SK-MEL-5 (cell line): ENCODE results near the gene NT5E. TPM values are rescaled to one million over a fixed set of nuclear protein-coding genes. Genes with fewer than 3 reads are reported as not detected.

Experiments used
- DNase-seq: peaks from one replicate; pipeline ENCODE4 v3.0.0-alpha.2; 2016; ENCODE audit warnings: low read depth, low spot score
- in situ Hi-C: cut with HindIII; loops from 2 replicates; pipeline ENCODE4 v1.10.0; 2016; ENCODE audit warnings: low sequenced_read_pairs, high pct_unique_total_duplicates, low pct_unique_long_range_greater_than_20kb
- total RNA-seq: library from RNA; depleted of rRNA; stranded (reverse); fragments of >200 nt; shearing (Covaris generic); gene quantifications from 2 replicates; pipeline ENCODE4 v1.2.3, GENCODE V29; 2014

Gene NT5E
- total RNA-seq, 1 experiment from 2014 or later, result 15.2 TPM

- DNase-seq, result no peak
- in situ Hi-C loops, result no loop called here
Observed at GRCh38 chr6:85452441-85452881, 2.6 kb downstream of the NT5E start.

- in situ Hi-C loops, result no loop called here
- no peak for DNase-seq
Observed at GRCh38 chr6:85453052-85453451, 3.2 kb downstream of the NT5E start.

GRCh38 chr6:85453490-85453889 is 3.6 kb downstream of the NT5E start:
- in situ Hi-C loops, result no loop called here
- no peak for DNase-seq

- in situ Hi-C loops, result no loop called here
- no peak for DNase-seq
Observed at GRCh38 chr6:85455471-85456026, 5.7 kb downstream of the NT5E start.

DNA sequence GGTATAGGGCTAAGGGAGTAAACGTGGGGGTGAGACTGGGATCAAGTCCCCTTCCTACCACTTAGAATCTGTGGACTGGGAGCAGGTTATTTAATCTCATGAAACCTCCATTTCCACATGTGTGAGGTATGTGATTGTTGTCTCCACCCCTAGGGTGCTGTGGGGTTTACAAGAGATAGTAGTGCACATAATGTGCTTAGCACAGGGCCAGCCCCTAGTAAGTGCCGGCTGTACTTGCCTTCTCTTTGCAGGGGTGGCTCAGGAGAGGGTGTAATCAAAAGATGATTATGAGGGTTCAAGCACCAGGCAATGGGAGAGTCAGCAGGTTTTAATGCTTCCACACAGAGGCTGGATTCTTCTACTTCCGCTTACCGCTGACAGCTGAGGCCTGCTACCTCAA is 6.9 kb downstream of the NT5E start:
- in situ Hi-C loops, result no loop called here
- no peak for DNase-seq

DNA sequence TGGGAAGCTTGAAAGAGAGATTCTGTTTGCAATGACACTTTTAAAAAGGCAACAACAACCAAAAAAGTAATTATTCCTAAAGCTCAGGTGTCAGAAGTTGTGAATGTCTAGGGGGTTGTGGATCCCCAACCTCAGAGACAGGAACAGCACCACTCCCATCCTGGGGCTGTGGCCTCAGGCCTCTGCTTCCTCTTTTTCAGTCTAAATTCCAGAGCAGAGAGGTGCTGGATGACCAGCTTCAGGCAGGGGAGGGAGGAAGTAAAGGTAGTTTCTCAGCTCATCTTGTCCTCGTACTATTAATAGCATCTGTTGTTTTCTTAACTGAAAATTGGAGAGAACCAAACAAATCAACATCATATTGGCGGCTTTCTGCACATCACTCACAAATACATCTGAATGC is 8.3 kb downstream of the NT5E start:
- in situ Hi-C loops, result no loop called here
- DNase-seq, result no peak

- in situ Hi-C loops, result no loop called here
- DNase-seq, result no peak
Observed at GRCh38 chr6:85458782-85459181, 8.9 kb downstream of the NT5E start.

- DNase-seq, result no peak
- in situ Hi-C loops, result no loop called here
Observed at GRCh38 chr6:85459224-85459901, 9.5 kb downstream of the NT5E start.

GRCh38 chr6:85460154-85460920 is 10.5 kb downstream of the NT5E start:
- in situ Hi-C loops, result no loop called here

DNA sequence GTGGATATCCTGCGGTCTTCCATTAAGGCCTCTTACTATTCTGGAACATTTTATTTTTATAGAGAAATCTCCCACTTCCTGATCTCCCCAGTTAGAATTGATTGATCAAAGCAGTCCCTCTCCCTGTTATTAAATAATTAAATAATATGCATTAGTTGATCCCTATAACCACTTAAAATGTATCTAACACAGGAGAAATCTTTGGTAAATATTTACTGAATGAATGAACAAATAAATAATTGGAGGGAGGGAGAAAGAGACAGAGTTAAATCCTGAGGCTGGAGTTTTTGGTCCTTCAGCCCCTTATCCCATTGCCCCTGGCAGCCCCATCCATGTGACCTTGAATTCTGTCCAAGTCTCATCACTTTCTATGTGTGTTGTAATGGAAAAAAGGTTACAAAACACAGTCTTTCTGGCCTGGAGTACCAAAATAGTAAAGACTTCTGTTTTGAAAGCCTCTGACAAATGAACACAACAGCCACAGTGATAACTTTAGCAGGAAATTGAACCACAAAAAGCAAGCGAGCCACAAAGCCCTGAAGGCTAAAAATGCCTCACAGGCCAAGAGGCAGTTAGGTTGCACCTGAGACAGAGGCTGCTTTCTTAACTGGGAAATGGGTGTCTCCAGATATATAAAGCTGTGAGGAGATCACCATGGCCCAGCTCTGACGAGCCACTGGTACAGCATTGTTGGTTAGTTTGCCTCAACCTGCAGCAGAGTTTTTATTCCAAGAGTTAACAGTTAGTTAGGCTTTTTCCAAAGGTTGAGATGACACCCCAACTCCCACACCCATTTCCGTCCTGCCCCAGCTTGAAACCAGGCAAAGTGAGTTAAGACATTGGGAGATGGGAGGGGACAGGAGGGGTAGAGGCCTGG is 11.3 kb downstream of the NT5E start:
- in situ Hi-C loops, result no loop called here
- DNase-seq, result peak; percentile 96

More at GRCh38 chr6:85460154-85460920, 10.5 kb downstream of the NT5E start:
- peak; percentile 24 for DNase-seq

DNA sequence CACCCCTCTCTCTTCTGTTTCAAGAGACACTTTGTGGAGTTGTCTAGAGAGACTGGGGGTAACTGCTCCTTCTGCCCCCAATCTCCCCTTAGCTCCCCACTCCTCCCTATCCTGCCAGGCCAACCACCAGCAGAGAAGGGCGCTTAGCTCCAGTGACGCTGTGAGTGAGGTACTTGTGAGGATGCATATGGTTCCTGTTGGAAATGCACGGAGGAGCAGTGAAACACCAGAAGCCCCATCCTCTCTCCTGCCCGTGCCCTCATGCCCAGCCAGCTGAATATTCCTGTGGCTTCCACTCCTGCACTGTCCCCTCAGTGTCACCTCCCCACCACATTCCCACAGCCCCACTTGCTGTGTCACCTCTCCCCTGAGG is 11.9 kb downstream of the NT5E start:
- no peak for DNase-seq
- in situ Hi-C loops, result no loop called here

DNA sequence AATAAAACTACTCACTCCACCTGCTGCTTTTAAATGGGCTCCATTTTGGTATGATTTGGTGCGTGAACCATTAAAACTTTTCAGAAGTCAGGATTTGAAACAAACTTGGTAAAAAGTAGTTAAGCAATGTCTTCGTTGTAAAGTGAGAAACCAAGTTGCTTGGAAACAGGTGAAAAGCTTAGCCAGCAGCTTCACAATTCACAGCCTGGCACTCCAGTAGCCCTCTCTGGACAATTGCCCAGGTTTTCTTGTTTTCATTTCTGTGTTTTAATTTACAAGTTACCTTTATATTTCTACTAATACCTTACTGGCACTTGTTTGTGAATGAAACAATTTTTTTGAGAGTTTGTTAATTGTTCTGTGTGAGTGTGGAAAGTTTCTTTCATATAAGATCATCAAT is 12.8 kb downstream of the NT5E start:
- in situ Hi-C loops, result no loop called here
- DNase-seq, result no peak

DNA sequence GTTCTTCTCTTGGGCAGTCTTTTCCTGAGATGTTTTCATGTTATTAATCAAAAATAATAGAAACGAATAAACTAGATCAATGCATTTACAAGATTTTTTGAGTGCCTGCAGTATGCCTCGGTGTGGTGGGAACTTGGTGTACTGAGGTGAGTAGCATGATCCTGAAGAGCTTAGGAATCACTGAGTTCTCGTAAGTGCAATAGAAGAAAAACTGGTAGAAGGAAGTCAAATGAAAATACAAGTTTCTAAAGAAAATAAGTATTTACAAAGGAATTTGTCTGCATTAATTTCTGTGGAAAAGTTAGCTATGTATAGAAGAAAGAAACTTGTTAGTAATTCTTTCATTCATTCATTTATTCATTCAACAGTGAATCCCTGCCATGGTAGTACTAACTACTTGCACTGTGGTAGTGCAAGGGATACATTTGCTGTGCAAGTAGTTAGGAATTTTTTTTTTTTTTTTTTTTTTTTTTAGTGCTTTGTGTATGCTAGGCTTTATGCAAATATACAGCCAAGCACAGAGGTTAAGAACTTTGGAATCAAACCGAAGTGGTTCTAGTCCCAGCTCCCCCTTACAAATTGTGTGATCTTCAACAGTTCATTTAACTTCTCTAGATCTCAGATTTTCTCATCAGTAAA is 13.9 kb downstream of the NT5E start:
- in situ Hi-C loops, result no loop called here
- DNase-seq, result no peak

DNA sequence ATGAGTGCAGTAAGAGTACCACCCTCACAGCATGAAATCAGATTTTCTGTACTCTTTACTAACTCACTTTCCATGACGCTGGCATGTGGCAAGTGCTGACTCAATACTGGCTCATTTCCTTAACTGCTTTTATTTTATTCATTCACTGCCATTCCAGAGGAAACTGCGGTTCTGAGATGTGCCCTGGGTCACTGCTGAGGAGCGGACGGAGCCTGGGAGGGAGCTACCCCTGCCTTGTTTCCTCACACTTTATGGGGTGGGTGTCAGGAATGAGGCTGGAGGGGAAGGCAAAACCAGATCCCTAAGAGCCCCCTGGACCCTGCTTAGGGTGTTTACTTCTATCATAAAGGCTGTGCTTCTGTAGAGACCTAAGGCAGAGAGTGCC is 14.4 kb downstream of the NT5E start:
- in situ Hi-C loops, result no loop called here
- DNase-seq, result peak; percentile 31

GRCh38 chr6:85464722-85465150 is 14.9 kb downstream of the NT5E start:
- no peak for DNase-seq

GRCh38 chr6:85465762-85466161 is 15.9 kb downstream of the NT5E start:
- no peak for DNase-seq
- in situ Hi-C loops, result no loop called here

More at GRCh38 chr6:85464722-85465150, 14.9 kb downstream of the NT5E start:
- in situ Hi-C loops, result no loop called here

DNA sequence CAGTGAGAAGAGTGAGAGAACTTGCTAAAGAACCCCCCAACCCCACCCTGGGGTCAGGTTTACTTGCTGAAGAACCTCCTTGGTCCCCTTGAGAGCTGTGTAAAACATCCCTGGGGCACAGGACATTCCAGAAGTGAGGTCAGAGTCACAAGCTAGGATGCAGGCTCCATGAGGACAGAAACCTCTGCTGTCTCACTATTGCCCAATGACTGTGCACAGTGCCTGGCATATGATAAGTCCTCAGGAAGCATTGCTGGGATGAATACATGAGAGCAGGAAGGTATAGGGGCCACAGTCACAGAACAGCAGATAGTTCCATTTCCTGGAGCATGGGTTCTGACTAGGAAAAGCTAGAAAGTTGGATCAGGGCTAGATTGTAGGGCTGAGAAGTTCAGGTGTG is 18.4 kb downstream of the NT5E start:
- peak; percentile 87 for DNase-seq
- in situ Hi-C loops, result no loop called here
